ENCODE results near the gene YARS1. TPM values are rescaled to one million over a fixed set of nuclear protein-coding genes. Genes with fewer than 3 reads are reported as not detected.

Gene YARS1
- total and polyA plus RNA-seq, 2 of the 13 experiments (the other 11 are each of a cell fraction or from before 2014, with no cell fraction given), result 50.1 to 113 TPM

DNA sequence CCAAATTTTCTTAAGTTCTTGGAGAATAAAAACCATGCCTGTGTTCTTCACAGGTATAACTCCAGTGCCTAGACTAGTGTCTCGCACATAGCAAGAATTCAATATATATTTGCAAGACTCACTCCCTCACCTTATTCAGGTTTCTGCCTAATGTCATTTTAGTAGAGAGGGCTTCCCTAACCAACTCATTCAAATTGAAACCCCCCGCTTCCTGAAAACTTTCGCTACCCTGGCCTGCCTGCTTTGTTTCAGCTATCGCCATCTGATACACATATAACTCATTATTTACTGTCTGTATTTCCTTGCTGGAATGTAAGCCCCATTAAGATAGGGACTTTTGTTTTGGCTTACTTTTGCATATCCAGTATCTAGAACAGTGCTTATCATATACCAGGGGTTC is 8.6 kb downstream of the YARS1 start:
- TF ChIP-seq MAFF (IDR thresholded peaks at IDR 0.05; ENCODE audit: low read depth, low read length) (no peak), ZNF446 (CRISPR knock-in tag; IDR thresholded peaks at IDR 0.05) (no peak), MED1 (CRISPR knock-in tag; IDR thresholded peaks at IDR 0.05) (no peak), NFYB (CRISPR knock-in tag; IDR thresholded peaks at IDR 0.05) (no peak), CHCHD3 (CRISPR knock-in tag; IDR thresholded peaks at IDR 0.05) (no peak), ZNF329 (CRISPR knock-in tag; IDR thresholded peaks at IDR 0.05; ENCODE audit: low read depth) (no peak), NPAS2 (CRISPR knock-in tag; IDR thresholded peaks at IDR 0.05; ENCODE audit: borderline replicate concordance) (no peak), FLYWCH1 (CRISPR knock-in tag; IDR thresholded peaks at IDR 0.05) (no peak), ZNF124 (CRISPR knock-in tag; IDR thresholded peaks at IDR 0.05) (no peak), SMAD1 (CRISPR knock-in tag; IDR thresholded peaks at IDR 0.05; ENCODE audit: borderline replicate concordance, low read depth) (no peak), CHD2 (IDR thresholded peaks at IDR 0.05; ENCODE audit: low read depth, low read length) (no peak), CREM (IDR thresholded peaks at IDR 0.05) (no peak), CREM (CRISPR knock-in tag; IDR thresholded peaks at IDR 0.05) (no peak), ZNF382 (CRISPR knock-in tag; IDR thresholded peaks at IDR 0.05; ENCODE audit: borderline replicate concordance) (no peak)
- TF ChIP-seq, protein P1, sequence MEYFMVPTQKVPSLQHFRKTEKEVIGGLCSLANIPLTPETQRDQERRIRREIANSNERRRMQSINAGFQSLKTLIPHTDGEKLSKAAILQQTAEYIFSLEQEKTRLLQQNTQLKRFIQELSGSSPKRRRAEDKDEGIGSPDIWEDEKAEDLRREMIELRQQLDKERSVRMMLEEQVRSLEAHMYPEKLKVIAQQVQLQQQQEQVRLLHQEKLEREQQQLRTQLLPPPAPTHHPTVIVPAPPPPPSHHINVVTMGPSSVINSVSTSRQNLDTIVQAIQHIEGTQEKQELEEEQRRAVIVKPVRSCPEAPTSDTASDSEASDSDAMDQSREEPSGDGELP (IDR thresholded peaks at IDR 0.05; ENCODE audit: borderline replicate concordance, low read depth), result no peak
- TF ChIP-seq, protein P2, sequence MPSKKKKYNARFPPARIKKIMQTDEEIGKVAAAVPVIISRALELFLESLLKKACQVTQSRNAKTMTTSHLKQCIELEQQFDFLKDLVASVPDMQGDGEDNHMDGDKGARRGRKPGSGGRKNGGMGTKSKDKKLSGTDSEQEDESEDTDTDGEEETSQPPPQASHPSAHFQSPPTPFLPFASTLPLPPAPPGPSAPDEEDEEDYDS (CRISPR knock-in tag; IDR thresholded peaks at IDR 0.05), result no peak
- no peak for FAIRE-seq
- Histone ChIP-seq H3K4me2 (ENCODE audit: low read depth, low read length) (no peak overlapping the region), H3K9me3 (ENCODE audit: low read length) (no peaks in the 10 kb centered on the region), H3K4me3 (replicated peaks in 1 of 3; ENCODE audit: insufficient read depth in 1 of 3, low read depth in 2 of 3, low read length in 3 of 3) (no peak overlapping the region), H3K9ac (ENCODE audit: insufficient read depth, low read depth, low read length) (no peak overlapping the region), H3K79me2 (ENCODE audit: insufficient read depth, low read length) (peaks cover 32% of the 10 kb centered on the region), H4K20me1 (ENCODE audit: insufficient read depth, low read length) (peaks cover 26% of the 10 kb centered on the region; the same call in 1 of the 2 replicates), H3K4me1 (ENCODE audit: insufficient read depth, low read length) (peaks cover 23% of the 10 kb centered on the region), H3K27ac (ENCODE audit: extremely low read length, insufficient read depth, low read length) (no peak overlapping the region), H2AFZ (ENCODE audit: low read length) (no peak overlapping the region), H3K27me3 (ENCODE audit: control insufficient read depth in 1 of 2, insufficient read depth in 2 of 2, low read length in 2 of 2) (no peaks in the 10 kb centered on the region), H3K36me3 (replicated peaks in 1 of 2; ENCODE audit: control insufficient read depth in 1 of 2, insufficient read depth in 2 of 2, low read length in 2 of 2) (peaks cover 17 to 68% of the 10 kb centered on the region in 2 experiments; a peak in 4 of 5 replicates)
- WGBS (ENCODE audit: low lambda C conversion rate), result 98% methylated on average over 4 of the region's 4 CpGs
- CTCF ChIA-PET (ENCODE audit: low intra/inter-chr PET ratio, low total read pairs), result no interaction called here
- no peak for DNase-seq (ENCODE audit: low spot score)
- POLR2A ChIA-PET, result no interaction called here
- intact Hi-C loops (cut with micrococcal nuclease; ENCODE audit: unreplicated experiment) (no loop called here), in situ Hi-C loops (cut with HindIII; ENCODE audit: extremely low pct_ligation_motif_present, low pct_unique_long_range_greater_than_20kb) (no loop called here)
- BruUV-seq (replicated peaks), result no TSS peak
- ATAC-seq, result no peak

Data from HepG2 (cell line).